MM.1S (cell line): Measurements from ENCODE around the gene PIAS2.
A peak's percentile ranks its signal among the peaks of the same experiment; 100 is the strongest.

Experiments
- DNase-seq: peaks from one replicate; pipeline ENCODE4 v3.0.0-alpha.2; 2015
- H2AFZ ChIP-seq: fragments of 300-600 bp; sonication (generic); 2 replicates; pipeline ENCODE4 v1.6.0; 2016; ENCODE audit warnings: antibody characterized with exemption, low read length
- H3F3A ChIP-seq: fragments of 300-600 bp; sonication (generic); 2 replicates; pipeline ENCODE4 v1.6.1; 2016; ENCODE audit warnings: mild to moderate bottlenecking, antibody characterized with exemption, low read length, moderate library complexity, mixed read lengths; ENCODE audit not compliant: insufficient read depth
- H3K27ac ChIP-seq: fragments of 300-600 bp; sonication (generic); 2 replicates; pipeline ENCODE4 v1.5.1; 2016; ENCODE audit warnings: mild to moderate bottlenecking, low read length
- H3K27me3 ChIP-seq: fragments of 300-600 bp; sonication (generic); replicated peaks from 2 replicates; pipeline ENCODE4 v1.6.0; 2016; ENCODE audit warnings: low read length; ENCODE audit not compliant: insufficient read depth
- H3K36me3 ChIP-seq: fragments of 300-600 bp; sonication (generic); replicated peaks from 2 replicates; pipeline ENCODE4 v1.6.1; 2016; ENCODE audit warnings: mild to moderate bottlenecking, low read length, mixed read lengths; ENCODE audit not compliant: insufficient read depth
- H3K4me1 ChIP-seq: fragments of 300-600 bp; sonication (generic); 2 replicates; pipeline ENCODE4 v1.6.1; 2016; ENCODE audit warnings: low read length, mixed read lengths
- H3K4me2 ChIP-seq: fragments of 300-600 bp; sonication (generic); 2 replicates; pipeline ENCODE4 v1.6.0; 2016; ENCODE audit warnings: low read depth, low read length
- H3K4me3 ChIP-seq: fragments of 300-600 bp; sonication (generic); 2 replicates; pipeline ENCODE4 v1.5.1; 2016; ENCODE audit warnings: low read length, mixed read lengths
- H3K79me2 ChIP-seq: fragments of 300-600 bp; sonication (generic); 2 replicates; pipeline ENCODE4 v1.6.1; 2016; ENCODE audit warnings: mixed run types, low read length, mixed read lengths
- H3K9ac ChIP-seq: fragments of 300-600 bp; sonication (generic); 2 replicates; pipeline ENCODE4 v1.6.1; 2016; ENCODE audit warnings: low read length, mixed read lengths
- H3K9me2 ChIP-seq: fragments of 300-600 bp; sonication (generic); replicated peaks from 2 replicates; pipeline ENCODE4 v1.6.1; 2016; ENCODE audit warnings: mild to moderate bottlenecking, low read length, mixed read lengths; ENCODE audit not compliant: insufficient read depth
- H3K9me3 ChIP-seq: fragments of 300-600 bp; sonication (generic); replicated peaks from 2 replicates; pipeline ENCODE4 v1.6.1; 2016; ENCODE audit warnings: mild to moderate bottlenecking, low read length, mixed read lengths; ENCODE audit not compliant: insufficient read depth
- H4K20me1 ChIP-seq: fragments of 300-600 bp; sonication (generic); 2 replicates; pipeline ENCODE4 v1.6.1; 2016; ENCODE audit warnings: mild to moderate bottlenecking, low read length, moderate library complexity, mixed read lengths; ENCODE audit not compliant: insufficient read depth
- EZH2 ChIP-seq: fragments of 300-600 bp; sonication (generic); optimal IDR thresholded peaks from 2 replicates; pipeline ENCODE3; 2017; ENCODE audit warnings: low read depth, mild to moderate bottlenecking, antibody characterized with exemption, low read length, mixed read lengths
- EZH2phosphoT487 ChIP-seq: fragments of 300-600 bp; sonication (generic); IDR thresholded peaks from 2 replicates; pipeline ENCODE4 v1.6.1; 2018; ENCODE audit warnings: antibody characterized with exemption, low read length
- TF ChIP-seq, protein P1 (sequence below): fragments of 300-600 bp; sonication (generic); IDR thresholded peaks from 2 replicates; pipeline ENCODE4 v1.5.1; 2016; ENCODE audit warnings: antibody characterized with exemption, low read length, mixed read lengths

Gene PIAS2

DNA sequence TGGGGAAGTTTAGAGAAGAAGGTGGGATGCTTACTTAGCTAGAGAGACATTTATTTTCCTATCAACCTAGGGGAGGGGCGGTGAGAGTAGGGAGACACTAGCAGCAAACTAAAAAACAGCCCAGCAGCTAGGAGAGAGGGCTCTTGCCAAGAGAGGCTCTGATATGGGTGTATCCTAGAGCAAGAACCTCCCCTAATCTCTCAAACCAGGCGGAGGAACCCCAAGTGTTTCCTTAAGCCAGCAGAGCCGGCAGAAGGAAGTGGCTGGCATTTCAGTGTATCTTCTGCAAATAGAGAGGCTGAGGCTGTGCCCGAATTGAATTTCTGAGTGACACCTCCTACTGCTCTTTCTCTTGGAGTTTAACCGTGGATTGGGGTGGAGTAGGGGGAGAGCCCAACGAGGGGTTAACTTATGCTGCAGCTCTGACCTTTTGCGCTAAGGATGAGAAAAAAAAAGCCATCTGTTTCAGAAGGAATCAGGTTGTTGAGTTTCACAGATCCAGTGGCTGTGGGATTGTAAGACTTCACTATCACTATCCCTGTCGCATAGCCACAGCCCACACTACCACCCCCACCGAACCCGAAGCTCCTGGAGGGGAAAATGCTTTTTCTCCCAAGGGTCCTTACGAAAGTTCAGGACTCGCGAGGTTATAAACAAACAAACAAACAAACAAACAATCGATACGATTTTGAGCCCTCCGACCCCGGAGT, 161.8 kb downstream of the PIAS2 start:
- Histone ChIP-seq H3K27me3 (no peaks in the 10 kb centered on the region), H3K9me3 (no peaks in the 10 kb centered on the region), H4K20me1 (no peaks in the 10 kb centered on the region), H2AFZ (no peak overlapping the region), H3K9me2 (no peaks in the 10 kb centered on the region), H3K4me2 (no peak overlapping the region), H3F3A (no peaks in the 10 kb centered on the region), H3K4me1 (peaks cover 7% of the 10 kb centered on the region), H3K36me3 (no peaks in the 10 kb centered on the region), H3K4me3 (no peak overlapping the region), H3K27ac (no peak overlapping the region), H3K79me2 (no peaks in the 10 kb centered on the region), H3K9ac (no peak overlapping the region)
- DNase-seq = no peak
- TF ChIP-seq EZH2phosphoT487 (no peak), EZH2 (no peak)
- TF ChIP-seq, protein P1, sequence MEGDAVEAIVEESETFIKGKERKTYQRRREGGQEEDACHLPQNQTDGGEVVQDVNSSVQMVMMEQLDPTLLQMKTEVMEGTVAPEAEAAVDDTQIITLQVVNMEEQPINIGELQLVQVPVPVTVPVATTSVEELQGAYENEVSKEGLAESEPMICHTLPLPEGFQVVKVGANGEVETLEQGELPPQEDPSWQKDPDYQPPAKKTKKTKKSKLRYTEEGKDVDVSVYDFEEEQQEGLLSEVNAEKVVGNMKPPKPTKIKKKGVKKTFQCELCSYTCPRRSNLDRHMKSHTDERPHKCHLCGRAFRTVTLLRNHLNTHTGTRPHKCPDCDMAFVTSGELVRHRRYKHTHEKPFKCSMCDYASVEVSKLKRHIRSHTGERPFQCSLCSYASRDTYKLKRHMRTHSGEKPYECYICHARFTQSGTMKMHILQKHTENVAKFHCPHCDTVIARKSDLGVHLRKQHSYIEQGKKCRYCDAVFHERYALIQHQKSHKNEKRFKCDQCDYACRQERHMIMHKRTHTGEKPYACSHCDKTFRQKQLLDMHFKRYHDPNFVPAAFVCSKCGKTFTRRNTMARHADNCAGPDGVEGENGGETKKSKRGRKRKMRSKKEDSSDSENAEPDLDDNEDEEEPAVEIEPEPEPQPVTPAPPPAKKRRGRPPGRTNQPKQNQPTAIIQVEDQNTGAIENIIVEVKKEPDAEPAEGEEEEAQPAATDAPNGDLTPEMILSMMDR = no peak

DNA sequence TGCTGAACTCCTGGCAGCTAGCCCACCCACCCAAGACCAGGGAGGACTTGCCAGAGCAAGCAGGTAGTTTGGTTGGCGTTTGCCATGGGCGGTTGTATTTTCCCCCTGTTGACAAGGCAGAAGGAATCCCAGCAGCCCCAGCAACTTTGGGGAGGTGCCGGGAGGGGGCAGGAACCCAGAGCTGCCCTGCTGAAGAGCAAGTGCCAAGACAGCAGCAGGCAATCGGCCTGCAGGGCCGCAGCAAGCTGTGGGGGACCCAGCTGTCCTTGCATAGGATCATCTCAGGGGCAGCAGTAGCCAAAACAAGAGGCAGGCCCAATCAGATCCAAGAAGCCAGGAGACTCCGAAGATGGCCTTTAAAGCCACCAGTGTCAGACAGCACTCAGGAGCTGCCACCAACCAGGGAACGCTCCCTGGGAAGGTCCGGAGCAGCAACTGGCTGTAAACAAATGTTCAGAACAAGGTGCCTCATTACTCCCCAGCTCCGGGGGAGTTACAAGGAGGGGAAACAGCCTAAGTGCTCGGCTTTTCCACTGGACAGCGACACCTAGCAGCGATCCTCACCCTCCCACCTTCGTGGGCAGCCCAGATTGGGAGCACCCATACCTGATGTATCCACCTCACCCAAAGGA, 162.5 kb downstream of the PIAS2 start:
- H3K4me1 ChIP-seq = peaks cover 7% of the 10 kb centered on the region
- H4K20me1 ChIP-seq = no peaks in the 10 kb centered on the region
- no peak overlapping the region; the same call in 1 of the 2 replicates for H3K4me3 ChIP-seq
- peak overlapping the region; percentile 77 for H2AFZ ChIP-seq
- no peaks in the 10 kb centered on the region for H3K79me2 ChIP-seq
- no peak overlapping the region for H3K9ac ChIP-seq
- no peaks in the 10 kb centered on the region for H3K9me3 ChIP-seq
- no peaks in the 10 kb centered on the region for H3F3A ChIP-seq
- peak overlapping the region; percentile 32; the same call in 1 of the 2 replicates for H3K4me2 ChIP-seq
- H3K27me3 ChIP-seq = no peaks in the 10 kb centered on the region
- DNase-seq = no peak
- no peaks in the 10 kb centered on the region for H3K9me2 ChIP-seq
- no peak overlapping the region for H3K27ac ChIP-seq
- no peaks in the 10 kb centered on the region for H3K36me3 ChIP-seq
- TF ChIP-seq EZH2phosphoT487 (no peak), EZH2 (no peak)
- TF ChIP-seq, protein P1 = no peak

DNA sequence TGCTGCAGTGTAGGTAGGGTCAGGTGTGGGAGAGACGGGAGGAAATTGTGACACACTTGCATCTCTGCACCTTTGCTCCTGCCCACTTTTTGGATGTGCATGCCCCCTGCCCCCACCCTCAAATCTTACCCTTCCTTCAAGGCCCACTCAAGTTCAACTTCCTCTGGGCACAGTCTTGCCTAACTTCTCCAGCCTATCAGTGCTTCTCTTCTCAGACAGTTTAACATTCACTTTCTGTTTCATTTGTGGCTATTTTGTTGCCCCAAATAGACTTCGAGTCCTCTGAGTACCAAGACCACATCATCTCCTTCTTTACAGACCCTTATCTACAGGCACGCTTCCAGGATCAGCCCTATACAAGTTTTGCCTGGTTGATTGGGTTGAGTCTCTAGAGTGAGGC, 163.1 kb downstream of the PIAS2 start:
- TF ChIP-seq EZH2 = no peak
- TF ChIP-seq EZH2phosphoT487 = no peak
- TF ChIP-seq, protein P1 = no peak
- no peaks in the 10 kb centered on the region for H3K9me2 ChIP-seq

More for the DNA sequence above, 163.1 kb downstream of the PIAS2 start:
- Histone ChIP-seq H3K36me3 (no peaks in the 10 kb centered on the region), H3K9ac (no peak overlapping the region), H2AFZ (peak overlapping the region; percentile 77), H3K27me3 (no peaks in the 10 kb centered on the region), H3K27ac (no peak overlapping the region), H3K79me2 (no peaks in the 10 kb centered on the region), H3K4me3 (no peak overlapping the region; the same call in 1 of the 2 replicates), H3F3A (no peaks in the 10 kb centered on the region), H4K20me1 (no peaks in the 10 kb centered on the region), H3K9me3 (no peaks in the 10 kb centered on the region), H3K4me2 (peak overlapping the region; percentile 32; the same call in 1 of the 2 replicates), H3K4me1 (peaks cover 7% of the 10 kb centered on the region)
- DNase-seq = peak; percentile 44
